ENCODE results near the gene TMEM184B.

Gene TMEM184B

GRCh38 chr22:38223289-38223960 is 49.4 kb downstream of the TMEM184B start:
- DNase-seq (ENCODE audit: low read depth) = no peak

- DNase-seq (ENCODE audit: low read depth) = no peak
These were observed 50.1 kb downstream of the TMEM184B start for GRCh38 chr22:38222797-38223119.

- DNase-seq (ENCODE audit: low read depth) = no peak
These were observed 50.7 kb downstream of the TMEM184B start for GRCh38 chr22:38221908-38222796.

- no peak for DNase-seq (ENCODE audit: low read depth)
These were observed 51.4 kb downstream of the TMEM184B start for GRCh38 chr22:38221407-38221806.

- DNase-seq (ENCODE audit: low read depth) = no peak
These were observed 52.0 kb downstream of the TMEM184B start for GRCh38 chr22:38220653-38221386.

- DNase-seq (ENCODE audit: low read depth) = no peak
These were observed 52.6 kb downstream of the TMEM184B start for GRCh38 chr22:38220163-38220562.

- DNase-seq (ENCODE audit: low read depth) = no peak
These were observed 53.2 kb downstream of the TMEM184B start for GRCh38 chr22:38219632-38220031.

- DNase-seq (ENCODE audit: low read depth) = no peak
These were observed 53.9 kb downstream of the TMEM184B start for GRCh38 chr22:38218661-38219622.

- no peak for DNase-seq (ENCODE audit: low read depth)
These were observed 57.4 kb downstream of the TMEM184B start for GRCh38 chr22:38215156-38216038.

GRCh38 chr22:38214302-38215056 is 58.3 kb downstream of the TMEM184B start:
- peak; percentile 22 for DNase-seq (ENCODE audit: low read depth)

GRCh38 chr22:38213990-38214301 is 58.9 kb downstream of the TMEM184B start:
- DNase-seq (ENCODE audit: low read depth) = no peak

- no peak for DNase-seq (ENCODE audit: low read depth)
These were observed 59.4 kb downstream of the TMEM184B start for GRCh38 chr22:38213319-38213989.

- DNase-seq (ENCODE audit: low read depth) = no peak
These were observed 60.4 kb downstream of the TMEM184B start for GRCh38 chr22:38212442-38212841.

- no peak for DNase-seq (ENCODE audit: low read depth)
These were observed 61.3 kb downstream of the TMEM184B start for GRCh38 chr22:38211556-38211955.

- DNase-seq (ENCODE audit: low read depth) = no peak
These were observed 64.2 kb downstream of the TMEM184B start for GRCh38 chr22:38208551-38208968.

GRCh38 chr22:38207898-38208432 is 64.8 kb downstream of the TMEM184B start:
- DNase-seq (ENCODE audit: low read depth) = no peak

- DNase-seq (ENCODE audit: low read depth) = no peak
These were observed 67.3 kb downstream of the TMEM184B start for GRCh38 chr22:38205261-38206128.

GRCh38 chr22:38204784-38205183 is 68.0 kb downstream of the TMEM184B start:
- no peak for DNase-seq (ENCODE audit: low read depth)
